IPS DF 4.7 (cell line): ENCODE results near the gene RETREG2.

Experiments
- DNase-seq: peaks from one replicate; pipeline ENCODE4 v3.0.0-alpha.2; 2013; ENCODE audit warnings: low spot score; ENCODE audit errors: extremely low read depth

Gene RETREG2

DNA sequence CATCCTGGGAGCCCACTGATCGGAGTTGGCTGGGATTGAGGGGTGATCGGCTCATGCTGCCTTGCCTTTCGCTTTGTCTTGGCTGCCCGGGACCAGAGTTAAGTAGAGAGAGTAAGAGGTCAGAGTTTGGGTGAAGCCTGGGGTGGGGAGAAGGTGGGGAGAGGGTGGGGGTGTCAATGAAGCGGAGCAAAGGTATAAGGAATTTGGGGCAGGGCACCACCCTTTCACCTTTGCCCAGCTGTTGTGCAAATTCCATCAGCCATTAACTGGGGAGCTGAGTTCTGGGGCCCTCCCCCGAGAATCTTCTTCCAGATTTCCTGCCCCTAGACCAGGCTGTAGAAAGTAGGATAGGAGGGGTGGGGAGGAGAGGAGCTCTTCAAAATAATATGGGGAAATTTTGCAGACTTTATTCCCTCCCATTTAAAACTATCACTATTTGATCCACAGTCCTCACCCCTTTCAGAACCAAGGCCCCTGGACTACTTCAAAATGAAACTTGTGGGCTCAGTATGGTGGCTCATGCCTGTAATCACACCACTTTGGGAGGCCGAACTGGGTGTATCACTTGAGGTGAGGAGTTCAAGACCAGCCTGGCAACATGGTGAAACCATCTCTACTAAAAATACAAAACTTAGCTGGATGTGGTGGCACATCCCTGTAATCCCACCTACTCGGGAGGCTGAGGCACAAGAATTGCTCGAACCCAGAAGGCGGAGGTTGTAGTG, 8.0 kb upstream of the RETREG2 start, which contains the start of gene SLC23A3:
Gene SLC23A3, minus strand, starts transcription at position 100 of the 725 bp plus-strand sequence. Its CDS starts 45 bp downstream, at position 55.
- no peak for DNase-seq

DNA sequence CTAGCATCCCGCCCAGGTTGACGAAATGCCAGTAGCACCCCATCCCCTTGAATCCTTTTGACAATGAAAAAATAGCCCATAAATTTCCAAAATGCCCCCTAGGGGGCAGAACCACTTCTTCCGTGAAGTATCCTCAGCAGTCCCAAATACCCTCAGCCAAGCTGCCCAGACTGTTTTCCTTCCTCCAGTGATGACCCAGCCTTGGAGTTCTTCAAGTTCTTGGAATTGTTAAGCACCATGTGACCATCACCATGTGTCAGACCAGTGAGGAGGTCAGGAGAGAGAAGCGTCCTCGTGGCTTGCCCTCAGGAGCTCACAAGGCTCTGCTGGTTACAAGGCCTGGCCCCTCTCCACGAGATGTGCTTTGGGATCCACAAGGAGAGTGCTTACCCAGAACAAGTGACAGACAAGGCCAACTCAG, 6.8 kb upstream of the RETREG2 start:
- no peak for DNase-seq

DNA sequence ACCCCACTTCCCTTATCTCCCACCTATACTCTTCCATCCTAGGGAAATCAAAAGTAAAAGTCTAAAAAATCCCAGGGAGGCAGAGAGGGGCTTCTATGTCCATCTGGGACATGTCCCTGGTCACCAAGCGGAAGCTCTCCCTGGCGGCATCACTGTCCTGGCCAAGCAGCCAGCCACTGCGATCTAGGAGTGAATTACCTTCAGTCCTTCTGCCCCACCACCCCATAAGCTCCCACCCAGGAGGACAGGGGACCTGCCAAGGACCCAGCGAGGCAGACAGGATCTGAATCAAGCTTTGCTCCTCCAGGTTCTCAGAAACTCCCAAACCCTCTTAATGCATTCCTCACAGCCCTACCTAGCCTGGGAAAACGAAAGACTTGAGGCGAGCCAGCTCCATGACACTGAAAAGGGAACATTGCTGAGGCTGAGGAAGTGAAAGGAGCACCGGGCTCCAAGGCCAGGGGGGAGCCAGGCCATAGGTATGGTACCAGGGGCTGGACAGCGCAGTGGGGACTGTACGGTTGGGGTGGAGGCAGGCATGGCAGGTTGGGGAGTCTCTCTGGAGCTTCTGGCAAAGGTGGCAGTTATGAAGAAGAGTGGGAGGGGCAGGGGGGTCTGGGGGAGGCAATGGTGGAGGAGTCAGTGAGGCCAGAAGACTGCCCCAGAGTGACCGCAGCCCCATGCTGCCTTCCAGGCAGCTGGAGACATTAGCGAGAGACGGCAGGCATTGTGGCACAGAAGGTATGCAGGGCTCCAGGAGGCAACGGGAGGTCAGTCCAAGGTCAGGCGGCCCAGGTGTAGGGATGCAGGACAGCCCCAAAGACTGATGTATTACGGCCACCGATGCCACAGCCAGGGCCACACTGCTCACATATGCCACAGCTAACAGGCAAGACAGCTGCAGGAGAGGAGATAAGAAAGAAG, 5.6 kb upstream of the RETREG2 start:
- no peak for DNase-seq

DNA sequence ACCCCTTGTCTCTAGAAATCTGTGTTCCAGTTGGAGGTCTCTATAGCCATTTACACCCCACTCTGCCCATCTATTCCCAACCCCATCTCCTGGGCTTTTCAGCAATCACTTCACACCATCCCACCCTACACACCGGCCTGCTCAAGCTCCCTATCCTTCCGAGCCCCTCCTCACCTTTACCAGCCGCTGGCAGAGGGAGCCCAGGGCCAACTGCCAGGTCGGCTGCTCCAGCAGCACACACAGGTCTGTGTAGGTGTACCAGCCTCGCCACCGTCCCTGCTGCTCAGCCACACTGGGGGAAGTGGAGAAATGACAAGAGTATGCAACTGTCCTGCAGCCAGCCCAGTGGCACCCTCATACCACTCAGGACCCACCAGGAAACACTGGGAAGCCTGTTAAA, 4.9 kb upstream of the RETREG2 start:
- DNase-seq: no peak

DNA sequence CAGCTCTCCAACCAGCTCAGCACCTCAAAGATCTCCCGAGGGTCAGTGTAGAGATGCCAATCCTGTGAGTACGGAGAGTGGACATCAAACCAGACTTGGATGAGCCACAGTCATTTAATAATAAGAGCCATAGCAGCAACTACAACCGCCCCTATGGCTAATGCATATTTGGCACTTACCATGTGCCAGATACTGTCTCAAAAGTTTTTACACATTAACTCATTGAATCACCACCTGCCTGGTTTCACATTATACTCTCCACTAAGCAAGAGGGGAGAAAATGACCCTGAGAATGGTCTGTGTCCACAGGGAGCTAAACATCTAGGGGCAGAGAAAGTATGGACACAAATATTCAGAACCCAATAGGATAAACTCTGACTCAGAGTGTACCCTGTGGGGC, 3.9 kb upstream of the RETREG2 start:
- DNase-seq: no peak

DNA sequence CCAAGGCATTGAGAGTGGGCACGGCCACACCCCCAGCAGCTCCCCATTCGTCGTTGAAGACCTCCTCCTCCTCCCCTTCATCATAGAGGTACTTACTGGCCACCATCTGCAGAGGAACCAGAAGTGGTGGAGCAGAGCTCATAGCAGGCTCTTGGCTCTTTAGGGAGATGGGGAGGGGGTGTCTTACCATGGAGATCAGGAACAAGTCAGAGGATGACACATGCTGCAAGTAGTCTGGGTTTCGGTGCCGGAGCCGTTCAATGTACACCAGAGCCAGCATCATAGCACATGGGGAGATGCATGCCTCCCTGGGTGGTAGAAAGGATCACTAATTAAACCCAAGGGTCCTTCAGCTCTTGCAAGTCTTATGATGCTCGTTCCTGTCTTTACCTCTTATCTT, 3.3 kb upstream of the RETREG2 start:
- DNase-seq: no peak

DNA sequence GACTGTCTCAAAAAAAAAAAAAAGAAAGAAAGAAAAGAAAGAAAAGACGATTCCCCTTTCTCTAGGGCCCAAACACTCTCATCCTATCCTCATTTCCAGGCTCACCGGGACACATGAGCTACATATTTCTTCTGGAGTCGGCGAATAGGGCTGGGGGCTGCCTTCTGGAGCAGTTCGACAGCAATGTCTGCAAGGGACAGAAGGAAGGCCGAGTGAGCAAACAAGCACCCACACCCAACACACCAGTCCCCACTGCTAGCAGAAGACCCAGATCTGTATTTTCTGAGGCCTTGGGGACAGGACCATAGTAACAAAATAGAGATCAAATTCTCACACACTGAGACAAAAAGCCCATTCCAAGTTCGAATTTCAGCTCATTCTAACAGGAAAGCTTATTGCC, 2.6 kb upstream of the RETREG2 start:
- DNase-seq: no peak

DNA sequence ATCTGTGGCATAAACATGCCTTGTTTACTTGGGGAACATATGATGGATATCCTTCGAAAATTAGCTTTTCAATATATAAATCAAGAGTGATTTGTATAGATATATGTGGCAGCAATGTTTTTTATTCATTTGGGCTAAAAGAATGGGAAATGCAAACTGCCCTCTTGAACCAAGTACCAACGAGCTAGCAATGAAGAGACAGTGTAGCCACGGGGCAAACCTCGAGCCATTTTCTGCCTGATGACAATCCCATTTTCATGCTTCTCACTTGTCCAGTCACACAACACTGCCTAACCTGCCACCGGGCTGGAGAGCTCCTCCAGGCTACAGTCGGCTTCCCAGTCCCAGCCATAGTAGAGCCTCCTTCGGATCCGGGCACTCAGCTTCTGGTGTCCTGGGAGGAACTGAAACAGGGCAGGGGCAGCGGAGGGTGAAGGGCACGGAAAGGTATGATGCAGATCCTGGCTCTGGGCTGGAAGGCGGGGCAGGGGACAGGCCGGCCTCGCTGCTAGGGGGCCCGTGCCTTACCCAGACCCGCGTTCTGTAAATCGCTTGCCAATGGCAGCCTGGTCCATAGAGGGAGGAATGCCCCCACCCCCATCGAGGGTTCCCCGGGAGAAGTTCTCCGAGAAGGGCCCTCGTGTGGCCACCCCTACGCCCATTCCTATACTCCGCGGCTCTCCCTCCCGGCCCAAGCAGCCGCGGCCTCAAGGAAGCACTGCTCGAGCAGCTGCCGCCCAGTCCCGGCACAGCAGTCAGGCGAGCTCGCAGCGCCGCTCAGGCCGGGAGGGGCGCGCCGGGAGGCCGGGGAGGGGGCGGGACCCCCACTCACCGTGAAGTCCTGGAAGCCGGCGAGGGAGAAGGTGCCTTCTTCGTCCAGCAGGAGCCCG, 1.9 kb upstream of the RETREG2 start:
- DNase-seq: no peak

DNA sequence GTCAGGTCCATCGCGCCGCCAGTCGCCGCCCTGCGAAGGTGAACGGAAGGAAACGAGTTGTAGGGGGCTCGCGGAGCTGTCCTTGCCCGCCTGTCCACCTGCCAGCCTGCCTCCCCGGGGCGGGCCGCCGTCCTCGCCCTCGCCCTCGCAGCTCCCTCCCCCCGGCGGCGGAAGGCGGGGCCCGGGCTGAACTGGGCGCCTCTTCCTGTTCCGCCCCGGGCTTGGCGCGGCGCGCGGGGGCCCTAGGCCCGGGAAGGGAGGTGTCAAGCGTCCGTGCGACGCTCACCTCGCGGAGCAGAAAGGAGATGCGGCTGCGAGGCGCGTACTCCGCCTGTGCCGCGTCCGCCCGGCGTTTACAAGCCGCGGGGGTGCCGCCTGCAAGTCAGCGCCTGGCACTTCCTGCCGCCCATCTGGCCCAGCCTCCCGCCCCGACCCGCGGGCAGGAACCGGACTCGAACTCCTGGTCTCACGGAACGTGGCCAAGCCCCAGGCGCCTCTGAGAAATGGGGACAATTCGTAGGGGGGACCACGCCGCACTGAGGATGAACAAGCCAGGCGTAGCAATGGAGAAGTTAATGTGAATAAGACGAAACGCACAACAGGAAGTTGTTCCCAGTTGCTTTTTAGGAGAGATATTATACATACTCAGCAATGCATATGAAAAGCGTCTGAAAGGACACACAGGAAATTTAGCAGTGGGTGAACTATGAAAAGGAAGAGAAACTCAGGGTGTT, 1.1 kb upstream of the RETREG2 start, which contains the start of gene CNPPD1:
Gene CNPPD1, minus strand, starts transcription at position 108 of the 734 bp plus-strand sequence. Its CDS starts 97 bp downstream, at position 11.
- DNase-seq: no peak

DNA sequence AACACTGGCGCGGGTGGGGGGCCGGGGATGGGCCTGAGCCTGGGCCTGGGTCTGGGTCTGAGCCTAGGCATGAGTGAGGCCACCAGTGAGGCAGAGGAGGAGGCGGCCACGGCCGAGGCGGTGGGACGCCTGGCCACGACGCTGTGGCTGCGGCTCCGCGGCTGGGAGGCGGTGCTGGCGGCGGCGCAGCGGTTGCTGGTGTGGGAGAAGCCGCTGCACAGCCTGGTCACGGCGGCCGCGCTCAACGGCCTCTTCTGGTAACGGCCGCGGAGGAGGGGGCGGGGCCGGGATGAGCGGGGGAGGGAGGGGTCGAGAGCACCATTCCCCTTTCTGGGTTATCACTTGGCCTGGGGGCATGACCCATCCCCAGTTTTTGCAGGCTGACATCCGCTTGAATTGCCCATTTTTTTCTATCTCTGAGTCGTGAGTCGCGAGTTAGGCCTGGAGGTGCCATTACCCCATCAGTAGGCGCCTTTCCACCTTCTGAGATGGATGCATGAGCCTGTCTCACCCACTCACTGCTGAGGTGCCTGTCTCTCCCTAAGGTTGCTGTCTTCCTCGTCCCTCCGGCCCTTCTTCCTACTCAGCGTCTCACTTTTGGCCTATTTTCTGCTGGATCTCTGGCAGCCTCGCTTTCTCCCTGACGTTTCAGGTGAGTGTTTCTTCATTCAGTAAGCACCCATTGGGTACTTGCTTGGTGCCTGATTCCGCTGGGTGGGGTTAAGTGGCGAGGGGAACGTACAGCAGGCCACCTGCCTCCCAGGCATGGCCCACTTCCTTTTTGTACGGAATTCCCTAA, 501 bp downstream of the RETREG2 start:
- DNase-seq: no peak

DNA sequence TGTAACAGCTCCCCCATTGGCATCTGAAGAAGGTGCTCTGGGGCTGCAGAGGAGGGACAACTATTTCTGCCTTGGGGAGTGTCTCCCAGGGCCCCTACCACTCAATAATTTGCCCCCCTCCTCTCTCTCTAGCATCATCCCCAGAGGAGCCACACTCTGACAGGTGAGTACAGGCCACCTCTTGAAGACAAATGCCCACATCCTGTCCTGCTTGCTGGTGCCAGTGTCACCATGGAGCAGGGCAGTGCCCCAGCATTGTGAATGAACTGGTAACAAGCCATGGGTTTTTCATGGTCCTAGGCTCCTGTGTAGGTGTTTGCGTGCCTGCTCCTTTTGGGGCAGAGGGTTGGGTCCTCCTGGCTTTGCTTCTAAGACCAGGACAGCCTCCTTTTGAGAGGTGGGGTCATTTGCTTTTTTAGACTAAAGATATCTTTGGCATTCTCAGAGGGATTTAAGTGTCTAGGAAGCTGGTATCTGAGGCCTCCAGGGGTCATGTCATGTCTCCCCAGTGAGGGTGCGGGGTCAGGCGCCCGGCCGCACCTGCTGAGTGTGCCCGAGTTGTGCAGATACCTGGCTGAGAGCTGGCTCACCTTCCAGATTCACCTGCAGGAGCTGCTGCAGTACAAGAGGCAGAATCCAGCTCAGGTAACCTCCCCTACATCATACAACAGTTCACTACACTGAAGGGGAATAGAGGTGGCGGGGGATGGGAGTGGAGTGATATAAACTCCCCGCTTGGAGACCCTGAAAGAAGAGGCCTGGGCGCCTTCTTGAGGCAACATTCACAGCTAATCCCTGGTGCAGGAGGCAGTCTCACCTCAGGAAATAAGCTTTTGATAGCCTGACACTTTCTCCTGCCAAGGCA, 1.8 kb downstream of the RETREG2 start:
- DNase-seq: no peak

DNA sequence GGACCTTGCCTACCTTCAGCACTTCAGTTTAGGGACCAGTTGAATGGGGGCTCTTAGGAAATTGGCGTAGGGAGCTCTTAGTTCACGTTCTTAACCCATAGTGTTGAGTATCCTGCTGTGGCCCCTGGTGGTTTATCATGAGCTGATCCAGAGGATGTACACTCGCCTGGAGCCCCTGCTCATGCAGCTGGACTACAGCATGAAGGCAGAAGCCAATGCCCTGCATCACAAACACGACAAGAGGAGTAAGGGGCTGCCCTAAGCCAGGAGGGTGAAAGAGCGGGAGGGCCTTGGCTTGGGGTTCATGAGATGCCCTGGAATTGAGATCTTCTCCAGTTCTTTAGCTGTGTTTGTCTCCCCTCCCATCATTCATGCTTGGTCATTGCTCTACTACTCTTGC, 2.9 kb downstream of the RETREG2 start:
- no peak for DNase-seq

DNA sequence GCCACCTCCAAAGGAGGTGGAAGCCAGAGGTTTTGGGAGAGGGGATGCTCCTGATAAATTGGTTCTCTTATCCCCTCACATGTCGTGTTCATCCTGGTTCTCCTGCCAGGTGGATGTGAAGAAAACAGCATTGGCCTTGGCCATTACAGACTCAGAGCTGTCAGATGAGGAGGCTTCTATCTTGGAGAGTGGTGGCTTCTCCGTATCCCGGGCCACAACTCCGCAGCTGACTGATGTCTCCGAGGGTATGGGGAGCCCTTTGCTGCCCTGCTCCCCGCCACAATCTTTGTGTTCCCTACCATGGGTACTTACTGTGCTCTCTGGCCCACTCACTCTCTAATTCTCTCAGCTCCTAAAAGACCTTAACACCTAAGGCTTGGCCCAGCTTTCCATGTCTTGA, 3.5 kb downstream of the RETREG2 start:
- no peak for DNase-seq

DNA sequence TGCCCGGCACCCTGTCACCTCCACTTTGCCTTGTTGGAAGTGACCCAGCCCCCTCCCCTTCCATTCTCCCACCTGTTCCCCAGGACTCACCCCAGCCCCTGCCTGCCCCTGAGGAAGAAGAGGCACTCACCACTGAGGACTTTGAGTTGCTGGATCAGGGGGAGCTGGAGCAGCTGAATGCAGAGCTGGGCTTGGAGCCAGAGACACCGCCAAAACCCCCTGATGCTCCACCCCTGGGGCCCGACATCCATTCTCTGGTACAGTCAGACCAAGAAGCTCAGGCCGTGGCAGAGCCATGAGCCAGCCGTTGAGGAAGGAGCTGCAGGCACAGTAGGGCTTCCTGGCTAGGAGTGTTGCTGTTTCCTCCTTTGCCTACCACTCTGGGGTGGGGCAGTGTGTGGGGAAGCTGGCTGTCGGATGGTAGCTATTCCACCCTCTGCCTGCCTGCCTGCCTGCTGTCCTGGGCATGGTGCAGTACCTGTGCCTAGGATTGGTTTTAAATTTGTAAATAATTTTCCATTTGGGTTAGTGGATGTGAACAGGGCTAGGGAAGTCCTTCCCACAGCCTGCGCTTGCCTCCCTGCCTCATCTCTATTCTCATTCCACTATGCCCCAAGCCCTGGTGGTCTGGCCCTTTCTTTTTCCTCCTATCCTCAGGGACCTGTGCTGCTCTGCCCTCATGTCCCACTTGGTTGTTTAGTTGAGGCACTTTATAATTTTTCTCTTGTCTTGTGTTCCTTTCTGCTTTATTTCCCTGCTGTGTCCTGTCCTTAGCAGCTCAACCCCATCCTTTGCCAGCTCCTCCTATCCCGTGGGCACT, 4.5 kb downstream of the RETREG2 start:
- no peak for DNase-seq

DNA sequence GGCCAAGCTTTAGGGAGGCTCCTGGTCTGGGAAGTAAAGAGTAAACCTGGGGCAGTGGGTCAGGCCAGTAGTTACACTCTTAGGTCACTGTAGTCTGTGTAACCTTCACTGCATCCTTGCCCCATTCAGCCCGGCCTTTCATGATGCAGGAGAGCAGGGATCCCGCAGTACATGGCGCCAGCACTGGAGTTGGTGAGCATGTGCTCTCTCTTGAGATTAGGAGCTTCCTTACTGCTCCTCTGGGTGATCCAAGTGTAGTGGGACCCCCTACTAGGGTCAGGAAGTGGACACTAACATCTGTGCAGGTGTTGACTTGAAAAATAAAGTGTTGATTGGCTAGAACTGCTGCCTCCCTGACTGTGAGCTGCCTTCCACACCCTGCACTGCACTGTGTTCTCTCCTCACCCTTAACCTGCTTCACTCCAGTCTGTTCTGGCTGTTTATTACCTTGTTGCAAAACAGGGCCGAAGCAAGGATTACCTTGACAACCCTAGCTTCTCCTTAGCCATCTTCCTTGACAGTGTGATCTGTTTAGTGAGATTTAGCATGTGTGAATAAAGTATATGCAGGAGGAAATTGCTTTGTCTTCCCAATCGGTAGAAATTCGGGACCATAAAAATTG, 5.2 kb downstream of the RETREG2 start:
- DNase-seq: no peak

DNA sequence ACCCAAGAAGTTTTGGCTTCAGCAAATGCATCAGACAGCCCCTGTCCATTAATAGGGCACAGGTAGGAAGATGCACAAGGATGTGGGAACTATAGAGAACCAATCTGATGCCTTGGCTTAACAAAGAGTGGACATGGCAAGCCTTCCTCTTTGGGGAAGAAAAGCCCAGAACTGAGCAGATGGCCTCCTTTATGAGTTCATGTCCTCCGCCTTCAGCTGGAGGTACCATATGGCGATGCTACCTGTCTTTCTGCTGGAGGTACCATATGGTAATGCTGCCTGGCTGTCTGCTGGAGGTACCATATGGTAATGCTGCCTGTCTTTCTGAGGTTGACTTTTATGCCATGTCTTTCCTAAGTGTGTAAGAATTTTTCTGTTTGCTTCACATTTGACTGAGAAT, 6.0 kb downstream of the RETREG2 start:
- no peak for DNase-seq

DNA sequence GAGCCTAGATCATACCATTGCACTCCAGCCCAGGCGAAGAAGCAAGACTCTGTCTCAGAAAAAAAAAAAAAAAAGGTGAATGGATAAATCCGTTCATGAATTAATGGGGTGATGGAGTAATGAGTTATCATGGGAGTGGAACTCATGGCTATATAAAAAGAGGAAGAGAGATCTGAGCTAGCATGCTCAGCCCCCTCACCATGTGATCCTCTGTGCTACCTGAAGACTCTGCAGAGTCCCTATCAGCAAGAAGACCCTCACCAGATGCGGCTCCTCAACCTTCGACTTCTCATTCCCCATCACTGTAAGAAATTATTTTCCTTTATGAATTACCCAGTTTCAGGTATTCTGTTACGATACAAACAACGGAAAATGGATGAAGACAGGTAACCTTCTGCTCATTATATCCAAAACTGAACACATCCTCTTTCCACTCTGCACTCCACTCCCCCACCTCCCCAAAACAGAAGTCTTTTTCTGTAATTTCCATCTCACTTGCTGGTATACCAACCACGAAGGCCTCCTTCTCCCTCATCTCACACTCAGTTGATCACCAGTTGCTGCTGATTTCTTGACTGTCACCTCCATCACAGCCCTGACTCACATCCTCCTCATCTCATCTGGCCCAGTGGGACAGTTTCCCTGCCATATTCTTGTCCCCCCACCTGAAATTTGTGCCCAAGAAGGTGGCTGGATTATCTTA, 8.8 kb downstream of the RETREG2 start:
- DNase-seq: no peak
